Urinary bladder (tissue), 4 donors: ENCODE measurements around the gene PSME3. TPM values are rescaled to one million over a fixed set of nuclear protein-coding genes. Genes with fewer than 3 reads are reported as not detected.

Experiments
- DNase-seq: peaks from one replicate; pipeline ENCODE4 v3.0.0-alpha.2; 2015; ENCODE audit errors: extremely low spot score
- H3K27ac ChIP-seq: one replicate; pipeline ENCODE4 v1.5.1; 2013; ENCODE audit warnings: low read depth, mild to moderate bottlenecking, moderate library complexity
- H3K36me3 ChIP-seq: one replicate; pipeline ENCODE4 v1.6.1; 2013; ENCODE audit warnings: mild to moderate bottlenecking, moderate library complexity; ENCODE audit not compliant: insufficient read depth
- H3K4me1 ChIP-seq: one replicate; pipeline ENCODE4 v1.6.1; 2013; ENCODE audit warnings: mild to moderate bottlenecking, moderate library complexity; ENCODE audit not compliant: insufficient read depth
- H3K4me3 ChIP-seq: one replicate; pipeline ENCODE4 v1.5.1; 2013; ENCODE audit warnings: low read depth, low read length
- WGBS: extraction: QIAGEN DNeasy Blood & Tissue Kit; methylation state at CpG from one replicate; pipeline ENCODE4 v1.1.7; 2013; 5-methylcytosine and 5-hydroxymethylcytosine counted together
- polyA plus RNA-seq: library from polyadenylated mRNA; stranded (reverse); fragments of 200-250 nt; gene quantifications from one replicate; pipeline ENCODE4 v1.2.3, GENCODE V29; 2013
- total RNA-seq: library from RNA; depleted of rRNA; stranded (reverse); fragments of >200 nt; gene quantifications from one replicate; pipeline ENCODE4 v1.2.3, GENCODE V29; 2014
- donor health status: healthy with polysubstance abuse.
- donor health status: healthy.

The PSME3 gene
- total and polyA plus RNA-seq, 2 donors = 31.1 to 79.7 TPM

DNA sequence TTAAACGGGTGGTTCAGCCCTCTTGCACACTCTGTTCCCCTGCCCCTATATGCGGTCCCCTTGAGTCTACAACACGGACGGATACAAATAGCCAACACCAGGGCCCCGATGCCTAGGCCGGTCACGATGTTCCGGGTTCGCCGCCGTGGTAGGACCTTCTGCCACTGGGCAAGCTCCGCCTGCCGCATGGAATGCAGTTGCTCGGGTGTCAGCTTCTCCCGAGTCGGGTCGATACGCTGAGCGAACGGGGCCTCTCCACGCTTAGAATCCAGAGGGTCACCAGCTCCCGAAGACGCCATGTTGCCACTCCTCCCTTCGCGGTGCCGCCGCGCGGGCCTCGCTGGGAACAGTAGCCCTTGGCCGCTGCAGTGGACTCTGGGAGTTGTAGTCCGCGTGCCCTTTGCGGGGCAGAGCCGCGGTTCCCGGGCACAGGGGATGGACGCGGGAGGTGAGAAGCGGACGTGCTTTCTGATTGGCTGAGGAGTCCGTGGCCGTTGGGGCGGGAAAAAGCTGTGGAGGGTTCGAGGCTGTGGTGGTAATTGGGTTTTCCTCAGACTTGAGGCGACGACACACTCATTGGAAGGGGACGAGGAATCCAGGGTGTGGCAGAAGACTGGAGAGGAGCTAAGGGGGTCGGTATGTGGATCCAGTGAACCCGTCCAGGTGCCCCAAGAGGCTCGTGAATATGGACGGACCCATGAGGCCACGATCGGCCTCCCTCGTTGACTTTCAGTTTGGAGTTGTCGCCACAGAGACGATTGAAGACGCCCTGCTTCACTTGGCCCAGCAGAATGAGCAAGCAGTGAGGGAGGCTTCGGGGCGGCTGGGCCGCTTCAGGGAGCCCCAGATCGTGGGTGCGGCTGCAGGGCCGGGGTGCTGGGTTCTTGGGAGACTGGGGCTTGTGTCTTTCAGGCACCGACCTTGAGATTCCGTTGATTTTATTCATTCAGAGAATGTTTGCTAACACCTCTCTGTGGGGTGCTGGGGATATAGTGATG lies 34.5 kb upstream of the PSME3 start, which contains the start of the genes CNTD1 and COA3:
CNTD1 (plus strand) TSS at position 479 of the 998 bp plus-strand sequence; CDS start at position 686, 207 bp downstream.
COA3 (minus strand) TSS at position 322 of the 998 bp plus-strand sequence; CDS start at position 299, 23 bp downstream.
- DNase-seq = peak; percentile 52
- H3K36me3 ChIP-seq = no peaks in the 10 kb centered on the region
- H3K4me1 ChIP-seq = no peaks in the 10 kb centered on the region
- WGBS = 25% methylated on average over 66 of the region's 66 CpGs
- H3K4me3 ChIP-seq = peak within 1 kb of the TSS; percentile 83
- H3K27ac ChIP-seq = peak within 1 kb of the TSS; percentile 11

DNA sequence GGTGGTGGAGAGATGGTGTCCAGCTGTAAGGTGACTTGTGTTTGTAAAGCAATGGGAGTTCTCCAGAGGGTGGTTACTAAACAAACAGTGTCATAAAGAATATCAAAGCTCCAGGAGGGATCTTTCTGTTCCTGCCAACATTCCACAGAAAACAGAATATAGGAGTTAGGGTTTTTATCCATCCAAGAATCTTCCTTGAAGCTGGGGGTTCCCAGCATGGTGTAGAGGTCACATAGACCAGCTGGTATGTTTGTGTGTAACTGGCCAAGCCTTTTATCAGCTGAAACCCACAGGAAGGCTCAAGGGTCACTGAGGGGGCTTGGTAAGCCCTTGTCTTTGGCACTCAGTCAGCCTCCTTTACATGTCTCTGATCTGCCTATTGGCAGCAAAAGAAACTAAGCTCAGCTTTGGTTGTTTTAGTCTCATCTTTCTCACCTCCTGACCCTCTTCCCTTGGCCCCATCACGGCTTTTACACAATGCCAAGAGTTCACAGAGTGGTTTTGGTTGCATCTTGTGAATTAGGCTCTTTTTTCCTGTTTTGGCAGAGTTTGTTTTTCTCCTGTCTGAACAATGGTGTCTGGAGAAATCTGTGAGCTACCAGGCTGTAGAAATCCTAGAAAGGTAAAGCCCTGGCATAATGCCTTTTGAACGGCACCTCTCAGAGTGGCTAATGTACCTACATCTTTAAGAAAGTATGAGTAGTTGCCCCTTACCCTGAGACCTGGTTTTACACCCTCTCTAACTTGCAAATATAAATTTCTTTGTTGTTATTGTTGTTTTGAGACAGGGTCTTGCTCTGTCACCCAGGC lies 29.9 kb upstream of the PSME3 start:
- Histone ChIP-seq H3K4me3 (no peak overlapping the region), H3K36me3 (no peaks in the 10 kb centered on the region), H3K27ac (no peak overlapping the region), H3K4me1 (no peaks in the 10 kb centered on the region)
- 39% methylated on average over 2 of the region's 2 CpGs for WGBS
- DNase-seq = no peak

DNA sequence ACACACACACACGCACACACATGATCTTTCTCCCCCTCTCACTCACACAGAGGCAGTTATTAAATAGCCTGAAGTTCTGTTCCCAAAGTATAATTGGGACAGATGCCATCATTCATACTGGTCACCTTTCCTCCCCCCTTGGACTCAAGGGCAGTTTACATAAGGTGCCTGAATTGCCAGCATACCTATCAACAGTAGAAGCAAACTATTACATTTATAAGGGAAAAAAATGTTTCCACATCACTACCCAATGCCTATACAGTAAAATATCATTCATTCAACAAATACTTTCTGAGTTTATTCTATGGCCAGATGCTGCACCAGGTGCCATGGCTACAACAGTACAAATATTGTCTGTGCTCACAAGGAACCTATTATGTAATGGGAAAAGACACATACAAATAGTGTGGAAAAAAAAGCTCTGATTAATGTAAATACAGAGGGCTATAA lies 28.3 kb upstream of the PSME3 start:
- H3K27ac ChIP-seq = no peak overlapping the region
- H3K36me3 ChIP-seq = no peaks in the 10 kb centered on the region
- H3K4me1 ChIP-seq = no peaks in the 10 kb centered on the region
- WGBS = 94% methylated on average over 1 of the region's 1 CpG
- no peak for DNase-seq
- no peak overlapping the region for H3K4me3 ChIP-seq

DNA sequence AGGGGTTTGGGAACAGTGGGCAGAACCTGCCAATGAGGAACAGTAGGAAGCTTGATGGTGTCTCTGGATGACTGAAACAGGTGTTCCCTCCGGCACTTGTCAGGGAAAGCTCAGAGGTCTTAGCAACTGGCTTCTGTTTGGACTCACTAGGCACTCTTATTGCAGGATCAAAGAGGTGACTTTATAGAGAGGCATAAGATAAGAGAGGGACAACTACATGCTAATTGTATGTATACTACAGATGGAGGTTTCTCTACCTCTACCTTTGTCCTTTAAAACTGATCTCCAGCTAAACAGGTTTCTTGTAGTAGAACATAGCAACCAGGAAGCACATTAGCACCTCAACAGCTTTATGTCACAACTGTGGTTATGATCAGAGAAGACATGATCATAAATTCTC lies 26.9 kb upstream of the PSME3 start:
- H3K27ac ChIP-seq = no peak overlapping the region

DNA sequence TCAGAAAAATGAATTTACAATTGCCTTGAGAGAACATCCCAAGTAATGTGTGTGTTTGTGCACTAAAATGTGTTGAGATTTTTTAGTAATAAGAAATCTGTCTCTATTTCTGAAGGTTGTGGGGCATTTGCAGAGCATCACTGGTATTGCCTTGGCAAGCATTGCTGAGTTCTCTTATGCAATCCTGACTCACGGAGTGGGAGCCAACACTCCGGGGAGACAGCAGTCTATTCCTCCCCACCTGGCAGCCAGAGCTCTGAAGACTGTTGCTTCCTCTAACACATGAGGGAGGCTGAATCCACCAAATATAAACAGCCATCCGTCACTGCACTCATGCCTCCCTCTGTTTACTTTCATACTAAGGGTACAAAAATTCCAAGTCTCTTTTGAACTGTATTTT lies 23.9 kb upstream of the PSME3 start:
- Histone ChIP-seq H3K36me3 (peaks cover 1% of the 10 kb centered on the region), H3K4me3 (no peak overlapping the region), H3K4me1 (no peaks in the 10 kb centered on the region), H3K27ac (peak overlapping the region; percentile 23)
- WGBS = 22% methylated on average over 3 of the region's 3 CpGs
- no peak for DNase-seq

More for the DNA sequence above, 26.9 kb upstream of the PSME3 start:
- Histone ChIP-seq H3K4me1 (no peaks in the 10 kb centered on the region), H3K36me3 (no peaks in the 10 kb centered on the region), H3K4me3 (no peak overlapping the region)
- 85% methylated on average over 1 of the region's 1 CpG for WGBS
- DNase-seq = no peak

DNA sequence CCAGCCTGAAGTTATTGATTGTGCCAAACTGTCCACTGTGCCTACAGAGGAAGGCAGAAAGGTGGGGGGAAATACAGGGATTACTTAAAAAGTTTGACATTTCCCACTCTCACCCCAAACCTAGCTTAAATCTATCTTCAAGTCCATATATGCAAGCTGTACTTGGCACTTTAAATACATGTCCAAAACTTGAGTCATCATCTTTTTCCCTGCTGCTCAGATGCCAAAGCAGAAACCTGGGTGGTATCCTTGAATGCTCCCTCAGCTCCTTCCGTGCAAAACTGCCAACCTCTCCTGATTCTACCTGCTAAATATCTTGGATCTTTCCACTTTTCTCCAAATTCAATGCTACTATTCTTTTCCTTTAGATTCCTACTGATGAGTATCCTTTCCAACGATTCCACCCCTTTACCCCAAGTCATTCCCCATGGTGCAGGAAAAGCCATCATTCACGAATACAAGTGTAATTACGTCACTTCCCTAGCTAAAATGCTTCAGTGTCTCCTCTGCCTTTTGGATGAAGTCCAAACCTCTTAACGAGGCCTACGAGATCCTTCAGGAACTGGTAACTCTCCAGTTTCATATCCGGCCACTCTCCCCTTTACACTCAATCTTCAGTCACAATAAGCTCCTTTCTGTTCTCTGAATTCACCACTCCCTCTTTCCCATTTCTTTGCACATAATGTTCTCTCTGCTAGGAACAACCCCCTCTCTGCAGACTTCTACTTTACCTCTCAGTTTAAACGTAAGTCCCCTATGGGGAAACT lies 18.4 kb upstream of the PSME3 start:
- Histone ChIP-seq H3K4me1 (no peaks in the 10 kb centered on the region), H3K27ac (no peak overlapping the region), H3K36me3 (peaks cover 6% of the 10 kb centered on the region), H3K4me3 (no peak overlapping the region)
- 74% methylated on average over 8 of the region's 8 CpGs for WGBS
- no peak for DNase-seq

DNA sequence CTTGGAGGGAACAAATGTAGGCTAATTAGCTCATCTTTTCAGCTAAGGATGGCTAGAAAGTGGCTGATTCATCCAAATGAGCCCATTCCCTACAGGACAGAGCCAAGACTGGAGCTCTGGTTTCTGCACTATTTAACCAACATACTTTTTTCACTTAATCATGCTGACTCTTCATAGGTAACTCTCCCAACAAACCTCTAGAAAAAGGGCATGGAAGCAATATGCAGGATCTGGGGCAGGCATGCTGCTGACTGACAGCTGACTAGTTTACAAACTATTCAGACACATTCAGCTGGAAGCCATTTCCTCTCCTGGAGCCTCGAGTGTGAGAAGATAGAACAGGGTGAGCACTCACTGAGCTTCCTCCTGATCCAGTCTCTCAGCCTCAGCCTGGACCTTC lies 15.3 kb upstream of the PSME3 start:
- no peaks in the 10 kb centered on the region for H3K4me1 ChIP-seq
- H3K36me3 ChIP-seq = peaks cover 6% of the 10 kb centered on the region
- H3K27ac ChIP-seq = no peak overlapping the region
- H3K4me3 ChIP-seq = no peak overlapping the region
- 83% methylated on average over 1 of the region's 1 CpG for WGBS
- DNase-seq = no peak

DNA sequence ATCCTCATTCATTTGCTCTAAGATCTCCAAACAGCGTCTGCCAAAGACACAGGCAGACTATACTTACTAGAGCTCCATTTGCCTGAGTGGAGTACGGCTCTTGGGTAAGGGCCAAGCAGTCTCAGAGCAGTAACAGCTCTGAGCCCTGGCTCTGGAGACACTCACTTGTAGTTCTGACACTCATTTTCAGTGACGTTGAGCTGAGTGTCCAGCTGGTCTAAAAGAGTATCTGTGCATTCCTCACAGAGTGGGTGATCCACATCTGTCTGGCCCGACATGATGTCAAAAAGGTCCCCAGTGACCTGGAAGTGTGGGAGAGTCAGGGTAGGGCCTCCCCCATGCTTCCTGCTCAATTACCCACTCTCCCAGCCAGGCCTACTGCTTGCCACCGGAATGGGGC lies 14.8 kb upstream of the PSME3 start:
- Histone ChIP-seq H3K27ac (no peak overlapping the region), H3K36me3 (peaks cover 6% of the 10 kb centered on the region), H3K4me1 (peaks cover 2% of the 10 kb centered on the region), H3K4me3 (no peak overlapping the region)
- DNase-seq = no peak
- WGBS = 76% methylated on average over 5 of the region's 5 CpGs

DNA sequence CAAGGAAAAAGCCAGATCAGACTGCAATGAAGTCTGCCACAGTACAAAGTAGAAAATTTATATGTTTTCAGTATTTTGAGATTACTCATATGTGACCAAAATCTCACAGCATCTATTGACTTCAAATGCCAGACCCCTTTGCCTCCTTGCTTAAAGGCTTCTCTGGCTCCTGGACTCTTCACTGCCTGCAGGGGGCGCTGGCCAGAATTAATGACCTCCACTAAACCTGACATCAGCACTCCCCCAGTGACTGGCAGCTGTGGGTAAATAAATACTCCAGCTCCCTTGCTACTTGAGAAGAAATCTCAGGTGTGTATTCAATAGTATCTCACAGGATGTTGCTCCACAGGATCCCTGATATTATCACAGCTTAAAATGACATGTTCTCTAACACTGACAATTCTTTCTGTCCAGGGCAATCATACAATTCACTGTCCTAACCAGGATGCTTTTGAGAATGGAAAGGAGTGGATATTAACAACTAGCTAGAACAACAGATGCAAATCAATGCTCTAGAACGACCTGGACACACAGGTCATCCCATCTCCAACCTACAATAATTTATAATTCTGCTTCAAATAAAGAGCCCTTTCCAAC lies 13.2 kb upstream of the PSME3 start:
- WGBS = 21% methylated on average over 2 of the region's 2 CpGs
- Histone ChIP-seq H3K27ac (no peak overlapping the region), H3K4me1 (peaks cover 5% of the 10 kb centered on the region), H3K4me3 (no peak overlapping the region), H3K36me3 (peaks cover 4% of the 10 kb centered on the region)
- DNase-seq = no peak

DNA sequence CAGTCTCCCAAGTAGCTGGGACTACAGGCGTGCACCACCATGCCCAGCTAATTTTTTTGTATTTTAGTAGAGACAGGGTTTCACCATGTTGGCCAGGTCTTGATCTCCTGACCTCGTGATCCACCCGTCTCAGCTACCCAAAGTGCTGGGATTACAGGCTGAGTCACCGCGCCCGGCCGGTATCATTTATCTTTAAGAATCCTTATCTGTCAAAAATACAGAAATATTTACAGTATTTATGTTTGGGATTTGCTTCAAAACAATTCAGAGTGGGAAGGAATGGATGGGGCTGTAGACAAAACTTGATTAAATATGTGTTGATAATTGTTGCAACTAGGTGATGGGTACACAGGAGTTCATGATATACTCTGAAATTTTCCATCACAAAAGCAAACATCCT lies 12.0 kb upstream of the PSME3 start:
- Histone ChIP-seq H3K27ac (no peak overlapping the region), H3K4me3 (no peak overlapping the region), H3K36me3 (peaks cover 4% of the 10 kb centered on the region), H3K4me1 (peaks cover 5% of the 10 kb centered on the region)
- DNase-seq = no peak
- 75% methylated on average over 7 of the region's 7 CpGs for WGBS

DNA sequence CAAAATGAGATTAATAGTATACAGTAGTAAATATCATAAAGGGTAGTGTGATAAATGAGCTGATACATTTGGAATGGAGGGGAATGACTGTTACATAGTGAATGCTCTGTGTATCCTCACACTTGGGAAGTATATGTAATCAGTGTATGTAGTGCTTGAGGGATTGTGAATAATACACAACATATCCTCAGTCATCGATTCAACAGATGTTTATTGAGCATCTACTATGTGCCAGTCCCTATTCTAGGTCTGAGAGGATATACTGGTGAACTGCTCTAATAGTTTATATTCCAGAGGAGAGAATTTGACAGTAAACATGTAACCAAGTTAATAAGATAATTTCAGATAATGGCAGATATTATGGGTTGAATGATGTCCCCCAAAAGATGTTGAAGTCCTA lies 5.7 kb upstream of the PSME3 start:
- WGBS = 90% methylated on average over 1 of the region's 1 CpG
- peaks cover 5% of the 10 kb centered on the region for H3K4me1 ChIP-seq
- H3K27ac ChIP-seq = no peak overlapping the region
- H3K36me3 ChIP-seq = no peaks in the 10 kb centered on the region
- H3K4me3 ChIP-seq = no peak overlapping the region
- no peak for DNase-seq

DNA sequence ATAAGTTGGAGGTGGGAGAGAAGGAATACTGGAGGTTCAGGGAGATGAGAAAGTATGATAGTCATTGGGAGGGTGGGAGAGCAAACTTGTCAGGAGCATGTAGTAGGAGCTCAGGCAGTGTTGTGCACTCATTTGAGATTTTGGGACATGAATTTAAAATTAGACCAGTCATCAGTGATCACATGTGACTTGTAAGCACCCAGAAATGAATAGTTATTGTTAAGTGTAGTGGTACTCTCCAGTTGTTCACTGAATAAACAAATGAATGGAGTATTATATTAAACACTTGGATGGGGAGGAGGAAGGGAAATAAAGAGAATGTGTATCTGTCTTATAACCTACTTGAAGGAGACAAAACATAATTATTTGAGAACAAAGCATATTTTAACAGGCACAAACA lies 2.2 kb upstream of the PSME3 start:
- DNase-seq = no peak
- no peaks in the 10 kb centered on the region for H3K4me1 ChIP-seq
- no peak overlapping the region for H3K4me3 ChIP-seq
- H3K27ac ChIP-seq = no peak overlapping the region
- H3K36me3 ChIP-seq = no peaks in the 10 kb centered on the region
